Measurements from ENCODE around the gene PLSCR2.

PLSCR2 gene

DNA sequence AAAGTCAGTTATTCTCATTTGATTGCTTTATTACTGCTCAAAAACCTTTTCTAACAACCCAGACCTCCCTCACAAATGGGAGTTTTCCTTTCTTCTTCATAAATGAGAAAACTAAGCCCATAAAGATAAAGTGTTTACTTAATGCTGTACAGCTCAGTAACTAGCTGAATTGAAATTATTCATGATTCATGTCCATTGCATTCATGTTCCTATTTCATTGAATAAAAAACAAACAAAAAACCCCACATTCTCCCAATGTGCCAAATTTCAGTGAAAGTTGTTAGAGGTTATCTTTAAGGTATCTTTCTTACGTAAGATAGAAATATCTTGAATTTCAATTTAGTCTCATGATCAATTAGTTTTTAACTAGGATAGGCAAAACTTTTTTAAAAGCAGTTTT, 2.8 kb downstream of the PLSCR2 start:
- no peak overlapping the region for H3K18ac ChIP-seq (ENCODE audit: low read length)
- DNase-seq: no peak

DNA sequence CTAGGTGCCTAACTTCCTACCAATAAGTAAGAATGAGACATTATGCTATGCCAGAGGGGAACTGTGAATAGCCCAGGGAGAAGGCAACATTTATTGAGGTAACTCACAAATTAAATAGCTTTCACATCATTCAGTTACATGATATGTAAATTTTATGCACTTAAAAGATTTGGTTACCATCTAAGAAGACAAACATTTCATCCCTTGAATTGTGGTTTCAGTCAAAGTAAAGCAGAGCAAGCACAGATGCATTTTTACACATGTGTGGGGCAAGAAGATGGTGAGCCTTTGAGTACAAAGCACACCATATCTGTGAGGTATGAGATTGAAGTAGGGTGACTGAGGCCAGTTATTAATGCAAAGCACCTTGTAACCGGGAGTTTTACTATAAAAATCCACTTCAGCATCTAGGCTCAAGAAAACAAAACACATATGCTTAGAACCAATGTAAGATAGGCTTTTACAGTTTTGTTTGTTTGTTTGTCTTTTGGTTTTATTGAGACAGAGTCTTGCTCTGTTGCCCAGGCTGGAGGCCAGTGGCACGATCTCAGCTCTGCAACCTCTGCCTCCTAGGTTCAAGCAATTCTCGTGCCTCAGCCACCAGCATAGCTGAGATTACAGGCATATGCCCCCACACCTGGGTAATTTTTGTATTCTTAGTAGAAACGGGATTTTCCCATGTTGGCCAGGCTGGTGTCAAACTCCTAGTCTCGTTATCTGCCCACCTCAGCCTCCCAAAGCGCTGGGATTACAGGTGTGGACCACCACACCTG, 3.5 kb downstream of the PLSCR2 start:
- no CpG with 5 or more reads among the region's 6 CpGs for WGBS (ENCODE audit: extremely low coverage, insufficient coverage, insufficient read length)
- Histone ChIP-seq H2AK5ac (ENCODE audit: low read length) (no peak overlapping the region), H3K27me3 (ENCODE audit: insufficient read depth, low read length) (no peaks in the 10 kb centered on the region)

More for the DNA sequence above, 2.8 kb downstream of the PLSCR2 start:
- Histone ChIP-seq H3K4ac (ENCODE audit: low read depth, low read length) (no peak overlapping the region), H3K14ac (ENCODE audit: low read length) (no peak overlapping the region), H3K4me3 (ENCODE audit: low read depth, low read length) (no peak overlapping the region), H3K9me3 (ENCODE audit: insufficient read depth, low read depth, low read length) (no peaks in the 10 kb centered on the region), H3K9ac (ENCODE audit: low read length) (no peak overlapping the region), H3K79me1 (ENCODE audit: low read length) (no peaks in the 10 kb centered on the region), H3K23ac (ENCODE audit: low read length) (no peak overlapping the region), H3K27me3 (ENCODE audit: insufficient read depth, low read length) (no peaks in the 10 kb centered on the region), H3K4me2 (ENCODE audit: low read length) (no peak overlapping the region), H2BK5ac (ENCODE audit: low read depth, low read length, poor library complexity) (no peak overlapping the region), H3K36me3 (ENCODE audit: control insufficient read depth in 1 of 2, insufficient read depth in 2 of 2, low read length in 2 of 2) (no peaks in the 10 kb centered on the region), H3K79me2 (ENCODE audit: control insufficient read depth, insufficient read depth, low read length, poor library complexity) (no peaks in the 10 kb centered on the region), H2BK12ac (ENCODE audit: low read length) (no peak overlapping the region), H4K12ac (ENCODE audit: low read depth, low read length) (no peak overlapping the region), H4K8ac (ENCODE audit: low read depth, low read length) (no peak overlapping the region), H3K4me1 (ENCODE audit: control insufficient read depth in 1 of 2, insufficient read depth in 2 of 2, low read length in 2 of 2) (no peaks in the 10 kb centered on the region), H3K27ac (ENCODE audit: low read depth, low read length) (no peak overlapping the region), H2BK120ac (ENCODE audit: insufficient read depth, low read length, poor library complexity) (no peak overlapping the region), H2AFZ (ENCODE audit: insufficient read depth, low read length, poor library complexity) (no peak overlapping the region), H2AK5ac (ENCODE audit: low read length) (no peak overlapping the region), H4K91ac (ENCODE audit: low read depth, low read length) (no peak overlapping the region)
- no CpG with 5 or more reads among the region's 1 CpG for WGBS (ENCODE audit: extremely low coverage, insufficient coverage, insufficient read length)

DNA sequence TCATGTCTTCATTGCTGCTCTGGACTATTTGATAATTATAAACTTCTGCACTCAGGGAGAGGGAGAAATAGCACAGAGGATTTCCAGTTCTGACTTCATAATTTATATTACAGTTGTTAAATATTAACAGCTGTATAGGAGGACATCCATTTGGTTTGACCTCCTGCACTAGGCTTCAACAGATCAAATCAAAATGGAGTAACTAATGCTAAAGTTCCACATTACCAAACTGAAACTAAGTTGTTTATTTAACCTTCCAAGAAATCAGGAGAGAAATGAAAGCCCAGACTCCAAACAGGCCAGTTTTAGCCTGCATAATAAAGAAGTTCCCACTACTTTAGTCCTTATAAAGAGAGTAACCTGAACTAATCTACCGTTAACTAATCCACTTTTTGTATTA, 4.6 kb downstream of the PLSCR2 start:
- Histone ChIP-seq H2AFZ (ENCODE audit: insufficient read depth, low read length, poor library complexity) (no peak overlapping the region), H3K36me3 (ENCODE audit: control insufficient read depth in 1 of 2, insufficient read depth in 2 of 2, low read length in 2 of 2) (no peaks in the 10 kb centered on the region), H3K18ac (ENCODE audit: low read length) (no peak overlapping the region), H4K91ac (ENCODE audit: low read depth, low read length) (no peak overlapping the region), H2BK5ac (ENCODE audit: low read depth, low read length, poor library complexity) (no peak overlapping the region), H3K9me3 (ENCODE audit: insufficient read depth, low read depth, low read length) (peaks cover under 1% of the 10 kb centered on the region), H3K23ac (ENCODE audit: low read length) (no peak overlapping the region), H3K27me3 (ENCODE audit: insufficient read depth, low read length) (no peaks in the 10 kb centered on the region), H3K79me2 (ENCODE audit: control insufficient read depth, insufficient read depth, low read length, poor library complexity) (no peaks in the 10 kb centered on the region), H3K14ac (ENCODE audit: low read length) (no peak overlapping the region), H3K4me2 (ENCODE audit: low read length) (no peak overlapping the region), H3K27ac (ENCODE audit: low read depth, low read length) (no peak overlapping the region), H4K8ac (ENCODE audit: low read depth, low read length) (no peak overlapping the region), H2BK12ac (ENCODE audit: low read length) (no peak overlapping the region), H4K12ac (ENCODE audit: low read depth, low read length) (no peak overlapping the region), H3K79me1 (ENCODE audit: low read length) (no peaks in the 10 kb centered on the region), H3K9ac (ENCODE audit: low read length) (no peak overlapping the region), H2AK5ac (ENCODE audit: low read length) (no peak overlapping the region), H3K4ac (ENCODE audit: low read depth, low read length) (no peak overlapping the region), H3K4me3 (ENCODE audit: low read depth, low read length) (no peak overlapping the region), H2BK120ac (ENCODE audit: insufficient read depth, low read length, poor library complexity) (no peak overlapping the region), H3K4me1 (ENCODE audit: control insufficient read depth in 1 of 2, insufficient read depth in 2 of 2, low read length in 2 of 2) (no peaks in the 10 kb centered on the region)
- DNase-seq: no peak
- no CpG with 5 or more reads among the region's 1 CpG for WGBS (ENCODE audit: extremely low coverage, insufficient coverage, insufficient read length)

More for the DNA sequence above, 3.5 kb downstream of the PLSCR2 start:
- H3K4me1 ChIP-seq (ENCODE audit: control insufficient read depth in 1 of 2, insufficient read depth in 2 of 2, low read length in 2 of 2): no peaks in the 10 kb centered on the region
- no peak overlapping the region for H3K4me3 ChIP-seq (ENCODE audit: low read depth, low read length)
- no peak overlapping the region for H4K91ac ChIP-seq (ENCODE audit: low read depth, low read length)
- no peak overlapping the region for H3K4ac ChIP-seq (ENCODE audit: low read depth, low read length)
- no peaks in the 10 kb centered on the region for H3K9me3 ChIP-seq (ENCODE audit: insufficient read depth, low read depth, low read length)
- H2BK120ac ChIP-seq (ENCODE audit: insufficient read depth, low read length, poor library complexity): no peak overlapping the region
- H3K79me2 ChIP-seq (ENCODE audit: control insufficient read depth, insufficient read depth, low read length, poor library complexity): no peaks in the 10 kb centered on the region
- DNase-seq: no peak
- peak overlapping the region; percentile 9 for H4K12ac ChIP-seq (ENCODE audit: low read depth, low read length)
- no peak overlapping the region for H2BK12ac ChIP-seq (ENCODE audit: low read length)
- H3K27ac ChIP-seq (ENCODE audit: low read depth, low read length): no peak overlapping the region
- no peak overlapping the region for H4K8ac ChIP-seq (ENCODE audit: low read depth, low read length)
- H3K14ac ChIP-seq (ENCODE audit: low read length): no peak overlapping the region
- H3K9ac ChIP-seq (ENCODE audit: low read length): no peak overlapping the region
- H2AFZ ChIP-seq (ENCODE audit: insufficient read depth, low read length, poor library complexity): no peak overlapping the region
- H3K79me1 ChIP-seq (ENCODE audit: low read length): no peaks in the 10 kb centered on the region
- H2BK5ac ChIP-seq (ENCODE audit: low read depth, low read length, poor library complexity): no peak overlapping the region
- no peak overlapping the region for H3K23ac ChIP-seq (ENCODE audit: low read length)
- no peak overlapping the region for H3K4me2 ChIP-seq (ENCODE audit: low read length)
- no peak overlapping the region for H3K18ac ChIP-seq (ENCODE audit: low read length)
- no peaks in the 10 kb centered on the region for H3K36me3 ChIP-seq (ENCODE audit: control insufficient read depth in 1 of 2, insufficient read depth in 2 of 2, low read length in 2 of 2)

DNA sequence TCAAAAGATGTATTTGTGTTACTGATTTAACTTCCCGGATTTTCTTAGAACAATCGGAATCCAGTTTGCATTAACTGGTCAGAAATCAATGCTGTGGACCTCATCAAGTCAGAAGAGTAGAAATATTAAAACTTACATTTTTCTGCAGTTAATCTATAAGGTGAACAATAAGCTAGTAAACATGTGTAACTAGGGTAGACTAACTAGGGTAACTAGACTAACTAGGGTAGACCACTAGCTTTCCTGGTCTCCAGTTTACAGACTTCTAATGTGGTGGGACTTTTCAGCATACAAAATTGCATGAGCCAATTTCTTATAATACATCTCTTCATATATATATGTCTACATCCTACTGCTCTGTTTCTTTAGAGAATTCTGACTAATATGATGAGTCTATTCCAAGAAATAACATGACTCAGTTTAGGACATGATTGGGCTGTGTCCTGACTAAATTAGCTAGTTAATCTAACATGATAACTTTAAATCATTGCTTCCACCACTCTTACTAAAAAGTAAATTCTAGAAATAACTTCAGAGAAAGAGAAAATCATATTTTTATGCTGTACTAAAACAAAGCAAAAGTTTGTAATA, 5.3 kb downstream of the PLSCR2 start:
- Histone ChIP-seq H3K9ac (ENCODE audit: low read length) (no peak overlapping the region), H3K4me1 (ENCODE audit: control insufficient read depth in 1 of 2, insufficient read depth in 2 of 2, low read length in 2 of 2) (no peaks in the 10 kb centered on the region), H4K8ac (ENCODE audit: low read depth, low read length) (no peak overlapping the region), H3K27ac (ENCODE audit: low read depth, low read length) (no peak overlapping the region), H2AFZ (ENCODE audit: insufficient read depth, low read length, poor library complexity) (no peak overlapping the region), H3K18ac (ENCODE audit: low read length) (no peak overlapping the region), H4K12ac (ENCODE audit: low read depth, low read length) (no peak overlapping the region), H3K4me3 (ENCODE audit: low read depth, low read length) (no peak overlapping the region), H2BK120ac (ENCODE audit: insufficient read depth, low read length, poor library complexity) (no peak overlapping the region), H3K23ac (ENCODE audit: low read length) (no peak overlapping the region), H2AK5ac (ENCODE audit: low read length) (no peak overlapping the region), H2BK5ac (ENCODE audit: low read depth, low read length, poor library complexity) (no peak overlapping the region), H3K36me3 (ENCODE audit: control insufficient read depth in 1 of 2, insufficient read depth in 2 of 2, low read length in 2 of 2) (no peaks in the 10 kb centered on the region), H3K4me2 (ENCODE audit: low read length) (no peak overlapping the region), H4K91ac (ENCODE audit: low read depth, low read length) (no peak overlapping the region), H3K27me3 (ENCODE audit: insufficient read depth, low read length) (no peaks in the 10 kb centered on the region), H3K9me3 (ENCODE audit: insufficient read depth, low read depth, low read length) (peaks cover 1% of the 10 kb centered on the region), H2BK12ac (ENCODE audit: low read length) (no peak overlapping the region), H3K4ac (ENCODE audit: low read depth, low read length) (no peak overlapping the region), H3K79me2 (ENCODE audit: control insufficient read depth, insufficient read depth, low read length, poor library complexity) (no peaks in the 10 kb centered on the region), H3K79me1 (ENCODE audit: low read length) (no peaks in the 10 kb centered on the region), H3K14ac (ENCODE audit: low read length) (no peak overlapping the region)
- no peak for DNase-seq
- no CpG with 5 or more reads among the region's 2 CpGs for WGBS (ENCODE audit: extremely low coverage, insufficient coverage, insufficient read length)

Data from trophoblast cell (in vitro differentiated cells and primary cell).